Erythroblast (primary cell): ENCODE results near the gene GAS6.

Experiments
- DNase-seq, 2 experiments: peaks; one replicate each; lab custom pipeline; 2025; lab: John Stamatoyannopoulos, UW
- GATA1 ChIP-seq: IDR thresholded peaks from 2 replicates; pipeline ENCODE4 v1.6.1; 2011; ENCODE audit warnings: low read depth, mild to moderate bottlenecking, control low read depth, low read length, moderate library complexity
- POLR2A ChIP-seq: IDR thresholded peaks from 2 replicates; pipeline ENCODE4 v1.6.1; 2011; ENCODE audit warnings: mild to moderate bottlenecking, low read length

The GAS6 gene

DNA sequence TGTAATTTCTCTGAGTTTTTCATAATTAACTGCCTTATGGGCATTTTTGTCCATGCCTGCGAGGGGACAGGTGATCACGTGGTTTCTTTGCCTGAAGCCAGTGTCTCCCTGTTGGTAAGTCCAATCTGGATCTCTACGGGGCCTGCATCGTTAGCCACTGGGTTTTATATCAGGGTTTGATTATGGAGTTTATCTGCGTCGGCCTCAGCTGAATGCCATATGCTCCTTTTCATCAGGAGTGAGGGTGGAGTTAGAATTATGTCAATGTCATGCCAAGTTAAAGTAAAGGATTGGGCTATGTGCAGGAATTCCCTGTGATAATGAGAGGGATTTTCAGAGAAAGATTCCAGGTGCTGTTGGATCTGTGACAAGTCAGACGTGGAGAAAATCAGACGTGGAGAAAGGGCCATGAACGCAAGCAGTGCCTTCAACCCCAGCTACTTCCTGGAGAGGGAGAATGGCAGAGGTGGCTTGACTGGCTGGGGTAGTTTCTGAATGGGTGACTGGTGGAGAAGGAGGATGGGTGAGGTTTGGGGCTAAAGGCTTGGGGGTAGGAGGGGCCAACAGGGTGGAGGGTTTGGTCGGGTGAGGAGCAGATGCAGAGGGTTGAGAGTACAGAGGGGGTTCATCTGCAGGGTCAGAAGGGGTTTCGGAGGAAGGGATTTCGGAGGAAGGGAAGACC, 80.5 kb downstream of the GAS6 start:
- TF ChIP-seq GATA1 = no peak
- no peak for TF ChIP-seq POLR2A
- DNase-seq = no peak

DNA sequence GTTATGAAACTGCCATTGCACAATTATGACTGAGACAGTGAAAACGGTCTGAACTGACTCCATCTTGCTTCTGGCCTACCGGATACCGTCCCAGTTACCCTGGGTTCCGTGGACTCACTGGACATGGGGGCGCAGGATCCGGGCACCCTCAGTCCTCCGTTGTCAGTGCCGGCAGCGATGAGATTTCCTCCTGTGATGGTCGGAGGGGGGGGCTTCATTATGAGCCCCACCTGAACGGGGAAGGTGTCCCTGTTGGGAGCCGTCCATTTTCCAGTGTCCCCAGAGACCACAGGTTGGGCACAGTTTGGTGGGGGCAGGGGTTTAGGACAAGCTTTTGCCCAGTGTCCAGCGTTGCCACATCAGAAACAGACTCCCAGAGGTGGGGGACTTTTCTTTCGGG, 81.4 kb downstream of the GAS6 start:
- no peak for DNase-seq
- TF ChIP-seq GATA1 (no peak), POLR2A (no peak)

DNA sequence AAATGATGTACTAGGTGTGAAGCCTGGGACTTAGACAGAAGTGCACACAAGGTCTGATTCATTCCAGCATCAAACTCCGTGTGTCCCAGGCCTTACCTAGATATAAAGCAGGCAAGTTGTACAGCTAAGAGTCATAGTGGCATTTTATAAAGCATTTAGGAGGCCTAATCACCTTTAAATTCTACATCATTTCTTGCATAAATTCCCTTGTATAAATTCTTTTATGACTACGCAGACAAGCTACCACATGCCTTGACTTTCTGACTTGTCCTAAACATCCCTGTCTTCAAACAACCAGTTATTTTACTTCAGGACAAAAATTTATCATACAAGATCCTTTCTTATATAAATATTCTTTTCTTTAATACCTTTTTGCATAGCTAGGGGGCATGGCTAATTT, 82.3 kb downstream of the GAS6 start:
- DNase-seq = no peak
- TF ChIP-seq POLR2A (no peak), GATA1 (no peak)

DNA sequence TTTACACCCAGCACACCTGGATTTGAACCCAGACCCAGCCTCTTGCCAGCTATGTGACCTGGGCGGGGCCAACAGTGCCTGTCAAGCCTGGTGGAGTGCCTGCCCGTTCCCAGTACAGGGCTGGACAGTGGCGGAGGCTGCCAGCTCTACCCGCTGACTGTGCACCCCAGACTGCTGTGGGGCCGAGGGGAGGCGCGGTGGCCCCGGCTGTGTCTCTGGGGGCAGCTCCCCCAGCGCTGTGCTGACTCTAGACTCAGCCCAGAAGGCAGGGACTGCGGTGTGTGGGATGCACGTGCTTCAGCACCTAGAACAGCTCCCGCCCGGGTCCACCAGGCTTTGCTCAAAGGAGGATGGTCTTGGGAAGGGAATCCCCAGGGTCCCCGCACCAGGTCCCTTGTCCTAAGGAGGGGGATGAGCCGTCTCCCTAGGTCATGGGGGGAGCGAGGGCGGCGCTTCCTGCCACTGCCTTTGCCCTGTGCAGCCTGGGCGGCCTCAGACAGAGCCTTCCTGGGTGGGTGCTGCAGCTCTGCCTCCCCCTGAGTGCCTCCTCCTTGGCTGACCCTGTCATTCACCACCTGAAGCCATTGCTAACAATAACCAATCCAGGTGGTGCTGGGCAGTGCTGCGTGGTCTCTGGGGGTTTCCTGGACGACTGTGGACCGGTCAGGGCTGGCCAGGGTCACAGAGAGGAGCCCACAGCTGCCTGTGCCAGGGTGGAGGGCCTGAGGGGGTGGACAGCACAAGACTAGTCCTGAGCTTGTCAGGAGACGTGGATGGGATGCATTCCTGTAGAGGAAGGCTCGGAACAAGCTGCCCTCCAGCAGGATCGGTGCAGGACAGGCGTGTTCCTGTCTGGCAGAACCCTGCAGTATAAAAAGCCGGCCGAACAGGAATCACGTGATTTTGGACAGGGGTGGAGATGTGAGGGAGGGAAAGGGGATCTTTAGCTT, 86.3 kb downstream of the GAS6 start:
- TF ChIP-seq GATA1 (no peak), POLR2A (no peak)
- DNase-seq = peak in 1 of 2 experiments; percentile 20

DNA sequence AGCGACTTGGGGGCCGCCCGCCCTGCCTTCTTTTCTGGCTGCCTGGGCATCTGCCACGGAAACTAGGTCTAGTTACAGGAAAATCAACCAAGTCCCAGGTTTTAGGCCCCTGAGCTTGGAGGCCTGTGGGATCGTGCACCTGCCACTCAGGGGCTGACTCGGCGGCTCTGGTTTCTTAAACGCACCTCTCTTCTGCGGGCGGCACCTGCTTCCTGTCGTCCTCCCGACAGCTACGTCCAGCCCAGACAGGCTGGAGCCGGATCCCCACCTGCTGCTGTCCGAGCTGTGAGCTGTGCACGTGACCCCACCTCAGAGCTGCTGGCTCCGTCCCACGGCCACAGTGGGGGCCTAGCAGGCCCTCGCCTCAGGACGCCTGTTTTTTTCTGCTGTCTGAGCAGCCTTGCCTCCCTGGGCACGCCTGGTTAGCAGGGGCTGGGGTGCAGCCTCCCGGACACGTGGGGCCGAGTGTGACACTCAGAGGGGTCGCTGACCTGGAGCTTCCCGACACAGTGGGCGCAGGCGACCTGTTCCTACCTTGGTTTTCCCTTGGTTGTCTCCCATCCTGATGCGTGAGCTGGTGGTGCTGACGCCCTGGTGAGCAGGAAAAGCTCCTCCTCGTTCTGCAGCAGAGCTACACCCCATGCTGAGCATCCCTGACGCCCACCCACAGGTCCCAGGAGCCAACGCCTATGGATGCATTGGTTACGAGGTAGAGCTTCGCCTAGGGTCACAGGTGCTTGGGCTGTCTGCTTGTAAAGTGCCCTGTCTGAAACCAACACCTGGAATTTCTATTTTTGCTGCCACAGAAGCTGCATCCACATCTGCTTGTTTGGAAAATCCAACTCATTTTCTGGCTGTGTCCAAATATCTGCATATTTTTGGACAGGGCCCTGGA, 87.4 kb downstream of the GAS6 start:
- no peak for TF ChIP-seq GATA1
- no peak for TF ChIP-seq POLR2A
- DNase-seq = no peak

DNA sequence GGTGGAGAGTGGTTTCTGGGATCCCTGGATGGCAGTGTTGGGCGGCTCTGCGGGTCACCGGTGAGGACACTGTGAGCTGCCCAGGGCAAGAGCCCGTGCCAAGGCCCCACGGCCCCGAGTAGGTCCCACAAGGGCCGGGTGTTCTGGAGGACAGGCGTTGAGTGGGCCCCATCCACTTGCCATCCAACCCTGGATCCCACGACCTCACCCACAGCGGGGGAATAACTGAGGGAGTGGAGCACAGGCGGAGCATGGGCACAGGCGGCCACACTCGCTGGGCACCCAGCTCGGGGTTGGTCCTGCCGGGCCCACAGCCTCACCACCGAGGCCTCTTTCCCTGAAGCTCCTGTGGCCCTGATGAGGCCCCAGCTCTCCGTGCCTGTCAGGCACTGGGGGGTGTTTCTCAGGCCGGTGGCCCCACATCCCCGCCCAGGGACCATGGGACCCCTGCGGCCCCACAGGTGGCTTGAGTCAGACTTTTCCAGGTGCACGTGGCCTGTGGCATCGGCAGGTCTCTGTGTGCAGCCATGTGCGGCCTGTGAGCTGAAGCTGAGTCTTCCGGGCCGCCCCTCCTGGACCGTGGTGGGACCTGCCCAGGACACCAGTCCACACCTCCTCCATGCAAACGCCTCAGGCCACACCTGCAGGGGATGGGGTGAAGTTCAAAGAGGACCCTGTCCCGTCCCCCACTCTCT, 88.3 kb downstream of the GAS6 start:
- TF ChIP-seq GATA1 (no peak), POLR2A (no peak)
- DNase-seq = no peak

DNA sequence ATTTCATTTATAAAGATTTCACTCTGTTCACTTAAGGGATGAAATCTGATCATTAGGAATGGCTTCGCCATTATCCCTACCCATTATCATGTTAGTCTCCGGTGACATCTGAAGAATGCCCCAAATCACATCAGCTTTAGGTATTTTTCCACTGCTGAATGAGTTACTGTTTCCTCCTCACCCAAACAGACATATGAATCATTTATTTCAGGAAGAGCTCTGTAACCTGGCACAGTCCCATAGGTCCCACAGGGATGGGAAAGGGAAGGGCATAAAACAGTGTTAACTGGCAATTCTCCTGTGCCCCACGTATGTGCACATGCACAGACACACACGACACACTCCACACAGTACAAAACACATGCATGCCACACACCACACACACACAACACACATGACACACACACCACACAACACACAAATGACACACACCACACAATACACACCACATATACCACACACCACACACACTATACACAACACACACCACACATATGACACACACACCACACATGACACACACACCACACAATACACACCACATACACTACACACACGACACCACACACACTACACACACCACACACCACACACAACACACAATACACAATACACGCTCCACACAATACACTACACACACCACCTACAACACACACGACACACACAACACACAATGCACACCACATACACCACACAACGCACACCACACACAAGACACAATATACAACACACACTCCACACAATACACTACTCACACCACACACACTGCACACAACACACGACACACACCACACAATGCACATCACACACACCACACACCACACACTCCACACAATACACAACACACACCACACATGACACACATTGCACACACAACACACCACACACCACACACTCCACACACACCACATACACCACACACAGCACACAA, 89.4 kb downstream of the GAS6 start:
- peak in 1 of 2 experiments; percentile 34 for DNase-seq
- TF ChIP-seq POLR2A (no peak), GATA1 (no peak)

DNA sequence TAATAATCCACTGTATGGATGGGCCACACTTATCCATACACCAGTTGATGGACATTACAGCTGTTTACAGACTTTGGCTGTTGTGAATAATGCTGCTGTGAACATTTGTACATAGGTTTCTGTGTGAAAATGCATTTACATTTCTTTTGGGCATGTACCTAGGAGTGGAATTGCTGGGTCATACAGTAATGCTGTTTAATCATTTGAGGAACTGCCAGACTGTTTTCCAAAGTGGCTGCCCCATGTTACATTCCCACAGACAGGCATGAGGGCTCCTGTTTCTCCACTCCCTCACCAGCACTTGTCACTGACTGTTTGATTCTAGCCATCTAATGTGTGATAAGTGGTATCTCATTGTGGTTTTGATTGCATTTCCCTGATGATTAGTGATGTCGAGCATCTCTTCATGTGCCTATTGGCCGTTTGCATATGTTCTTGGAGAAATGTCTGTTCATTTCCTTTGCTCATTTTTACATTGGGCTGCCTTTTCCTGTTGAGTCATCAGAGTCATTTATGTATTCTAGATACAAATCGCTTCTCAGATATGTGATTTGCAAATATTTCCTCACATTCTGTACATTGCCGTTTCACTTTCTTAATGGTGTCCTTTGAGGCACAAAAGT, 92.1 kb downstream of the GAS6 start:
- no peak for TF ChIP-seq GATA1
- no peak for TF ChIP-seq POLR2A
- DNase-seq = no peak

DNA sequence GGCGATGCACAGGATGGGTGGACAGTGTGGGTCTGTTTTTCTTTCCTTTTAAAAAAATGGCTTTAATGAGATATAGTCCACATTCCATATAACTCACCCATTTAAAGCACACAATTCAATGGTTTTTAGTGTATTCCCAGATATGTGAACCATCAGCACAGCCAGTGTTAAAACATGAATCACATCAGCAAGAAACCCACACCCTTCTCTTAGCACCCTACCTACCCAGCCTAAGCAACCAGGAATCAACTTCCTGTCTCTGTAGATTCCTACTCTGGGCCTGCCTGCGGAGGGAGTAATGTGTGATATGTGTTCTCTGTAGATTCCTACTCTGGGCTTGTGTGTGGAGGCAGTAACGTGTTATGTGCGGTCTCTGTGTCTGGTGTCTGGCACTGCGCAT, 92.9 kb downstream of the GAS6 start:
- TF ChIP-seq GATA1 (no peak), POLR2A (no peak)
- DNase-seq = no peak
